DOHH2 (cell line): ENCODE data around the gene PRDM11.

ENCODE experiments used
- CTCF ChIP-seq: fragments of 200-600 bp; sonication (generic); IDR thresholded peaks from one replicate; pipeline ENCODE4 v1.5.1; 2014; ENCODE audit warnings: antibody characterized with exemption, mild to moderate bottlenecking, low read depth, low read length; ENCODE audit not compliant: poor library complexity, severe bottlenecking
- EZH2phosphoT487 ChIP-seq: fragments of 200-600 bp; sonication (generic); IDR thresholded peaks from 2 replicates; pipeline ENCODE4 v1.6.1; 2017; ENCODE audit warnings: borderline replicate concordance, mild to moderate bottlenecking, antibody characterized with exemption, low read length, moderate library complexity, mixed read lengths

- no peak for TF ChIP-seq CTCF
- TF ChIP-seq EZH2phosphoT487, result no peak
Observed at GRCh38 chr11:45156201-45156600, 9.8 kb downstream of the PRDM11 start.
